Activated T-cell treated with anti-CD3 and anti-CD28 coated beads, Interleukin-2, amount 50 U/mL, for 72 hours (primary cell): ENCODE measurements around the gene DAP3. TPM values are rescaled to one million over a fixed set of nuclear protein-coding genes. Genes with fewer than 3 reads are reported as not detected.
"Not testable (repeated sequence)": the region's sequence is repeated elsewhere in the genome, so short reads cannot be mapped to it uniquely, and the experiment has no call there.

ENCODE experiments used
- ATAC-seq, 2 donors: fragments of 150-1000 bp; cut with Tn5 transposase; replicated peaks in 1 of 2; 2 replicates each; pipeline ENCODE4 v1.10.0; 2021; ENCODE audit warnings: moderate library complexity in 2 of 2, mild to moderate bottlenecking in 1 of 2
- DNase-seq, 2 donors: peaks; one replicate each; pipeline ENCODE4 v3.0.0; 2021 to 2022; ENCODE audit warnings: mixed read lengths in 1 of 2
- H3K27ac Mint-ChIP-seq: one replicate; pipeline ENCODE4 v1.8.0; 2022; ENCODE audit warnings: mild to moderate bottlenecking, moderate library complexity, mixed read lengths
- H3K27me3 Mint-ChIP-seq: one replicate; pipeline ENCODE4 v1.8.0; 2022; ENCODE audit warnings: low read depth, mixed read lengths
- H3K36me3 Mint-ChIP-seq, 2 donors: one replicate each; pipeline ENCODE4 v1.8.0; 2022; ENCODE audit warnings: mixed read lengths in 2 of 2, mild to moderate bottlenecking in 1 of 2; ENCODE audit not compliant: insufficient read depth in 2 of 2
- H3K4me1 Mint-ChIP-seq: one replicate; pipeline ENCODE4 v1.8.0; 2022; ENCODE audit warnings: low read depth, mixed read lengths
- H3K4me3 Mint-ChIP-seq, 2 donors: one replicate each; pipeline ENCODE4 v1.8.0; 2022; ENCODE audit warnings: mild to moderate bottlenecking in 2 of 2, mixed read lengths in 2 of 2, moderate library complexity in 2 of 2
- H3K9me3 Mint-ChIP-seq, 2 donors: one replicate each; pipeline ENCODE4 v1.8.0; 2022; ENCODE audit warnings: mixed read lengths in 2 of 2
- total RNA-seq, 2 donors: library from RNA; stranded (reverse); gene quantifications; one replicate each; pipeline ENCODE4 v1.2.3, GENCODE V29; 2022

DAP3 gene
- 100 to 1,000 TPM; 123 to 135 TPM for total RNA-seq

- H3K4me1 Mint-ChIP-seq = peaks cover 71% of the 10 kb centered on the region
- not testable (repeated sequence) for H3K27me3 Mint-ChIP-seq
- H3K36me3 Mint-ChIP-seq = peaks cover 7 to 38% of the 10 kb centered on the region in 2 donors
These were observed at the start of gene DAP3 for GRCh38 chr1:155689081-155689607. Gene DAP3, plus strand, starts transcription at chr1:155689091. Its CDS starts 20,689 bp downstream, at chr1:155709780.

GRCh38 chr1:155640367-155640766 is 48.5 kb upstream of the DAP3 start:
- H3K27me3 Mint-ChIP-seq = no peaks in the 10 kb centered on the region
- no peak overlapping the region for H3K27ac Mint-ChIP-seq
- ATAC-seq (no peak), DNase-seq (no peak)
- peaks cover 5 to 8% of the 10 kb centered on the region in 2 donors for H3K9me3 Mint-ChIP-seq
- H3K4me3 Mint-ChIP-seq = no peak overlapping the region
- H3K36me3 Mint-ChIP-seq = peaks cover 11 to 12% of the 10 kb centered on the region in 2 donors
- peaks cover 28% of the 10 kb centered on the region for H3K4me1 Mint-ChIP-seq

More at GRCh38 chr1:155689081-155689607, at the start of gene DAP3:
- DNase-seq, H3K9me3 Mint-ChIP-seq, ATAC-seq: not testable (repeated sequence)
- Mint-ChIP-seq H3K27ac (peak within 1 kb of the TSS; percentile 95), H3K4me3 (peak within 1 kb of the TSS; percentile 92 to 95)

GRCh38 chr1:155642559-155643180 is 46.2 kb upstream of the DAP3 start:
- not testable (repeated sequence) for H3K4me3 Mint-ChIP-seq, H3K9me3 Mint-ChIP-seq, ATAC-seq, H3K4me1 Mint-ChIP-seq, H3K27me3 Mint-ChIP-seq, H3K27ac Mint-ChIP-seq, DNase-seq
- peaks cover 9 to 11% of the 10 kb centered on the region in 2 donors for H3K36me3 Mint-ChIP-seq

GRCh38 chr1:155643230-155643629 is 45.7 kb upstream of the DAP3 start:
- H3K4me3 Mint-ChIP-seq = no peak overlapping the region
- H3K27ac Mint-ChIP-seq = no peak overlapping the region
- peaks cover 2% of the 10 kb centered on the region for H3K4me1 Mint-ChIP-seq
- DNase-seq (no peak), ATAC-seq (no peak)
- peaks cover 5 to 8% of the 10 kb centered on the region in 2 donors for H3K9me3 Mint-ChIP-seq
- H3K36me3 Mint-ChIP-seq = peaks cover 9 to 11% of the 10 kb centered on the region in 2 donors
- no peaks in the 10 kb centered on the region for H3K27me3 Mint-ChIP-seq

GRCh38 chr1:155645034-155645598 is 43.8 kb upstream of the DAP3 start:
- no peak for DNase-seq
- peaks cover 5 to 8% of the 10 kb centered on the region in 2 donors for H3K9me3 Mint-ChIP-seq
- no peak overlapping the region for H3K27ac Mint-ChIP-seq
- peaks cover 9 to 11% of the 10 kb centered on the region in 2 donors for H3K36me3 Mint-ChIP-seq
- ATAC-seq = no peak
- H3K27me3 Mint-ChIP-seq = no peaks in the 10 kb centered on the region
- H3K4me3 Mint-ChIP-seq = no peak overlapping the region
- peaks cover 6% of the 10 kb centered on the region for H3K4me1 Mint-ChIP-seq

GRCh38 chr1:155645648-155646047 is 43.2 kb upstream of the DAP3 start:
- H3K4me3 Mint-ChIP-seq = no peak overlapping the region
- no peaks in the 10 kb centered on the region for H3K27me3 Mint-ChIP-seq
- H3K9me3 Mint-ChIP-seq = peaks cover 5 to 8% of the 10 kb centered on the region in 2 donors
- no peak overlapping the region for H3K27ac Mint-ChIP-seq
- DNase-seq (no peak), ATAC-seq (no peak)
- peaks cover 9 to 11% of the 10 kb centered on the region in 2 donors for H3K36me3 Mint-ChIP-seq
- H3K4me1 Mint-ChIP-seq = peaks cover 6% of the 10 kb centered on the region

- Mint-ChIP-seq H3K27ac (no peak overlapping the region), H3K4me1 (peaks cover 6% of the 10 kb centered on the region), H3K4me3 (no peak overlapping the region), H3K9me3 (peaks cover 5 to 8% of the 10 kb centered on the region in 2 donors), H3K36me3 (peaks cover 9 to 11% of the 10 kb centered on the region in 2 donors), H3K27me3 (no peaks in the 10 kb centered on the region)
- DNase-seq (no peak), ATAC-seq (no peak)
These were observed 42.6 kb upstream of the DAP3 start for GRCh38 chr1:155646307-155646706.

- Mint-ChIP-seq H3K36me3 (no peaks in the 10 kb centered on the region), H3K27ac (no peak overlapping the region), H3K9me3 (no peaks in the 10 kb centered on the region), H3K4me3 (no peak overlapping the region), H3K27me3 (no peaks in the 10 kb centered on the region), H3K4me1 (peaks cover 6% of the 10 kb centered on the region)
- no peak for DNase-seq
- ATAC-seq = peak in 1 of 2 donors; percentile 43
These were observed 40.4 kb upstream of the DAP3 start for GRCh38 chr1:155648207-155649147.

GRCh38 chr1:155649676-155650075 is 39.2 kb upstream of the DAP3 start:
- no peak overlapping the region for H3K4me3 Mint-ChIP-seq
- no peaks in the 10 kb centered on the region for H3K36me3 Mint-ChIP-seq
- H3K27ac Mint-ChIP-seq = no peak overlapping the region
- H3K27me3 Mint-ChIP-seq = no peaks in the 10 kb centered on the region
- DNase-seq (no peak), ATAC-seq (no peak)
- no peaks in the 10 kb centered on the region for H3K9me3 Mint-ChIP-seq
- peaks cover 6% of the 10 kb centered on the region for H3K4me1 Mint-ChIP-seq

- H3K36me3 Mint-ChIP-seq = no peaks in the 10 kb centered on the region
These were observed 38.6 kb upstream of the DAP3 start for GRCh38 chr1:155650231-155650757.

GRCh38 chr1:155651861-155652661 is 36.8 kb upstream of the DAP3 start:
- Mint-ChIP-seq H3K36me3 (no peaks in the 10 kb centered on the region), H3K27ac (no peak overlapping the region), H3K4me1 (peaks cover 6% of the 10 kb centered on the region), H3K4me3 (no peak overlapping the region), H3K27me3 (no peaks in the 10 kb centered on the region), H3K9me3 (no peaks in the 10 kb centered on the region)
- no peak for ATAC-seq
- no peak for DNase-seq

More at GRCh38 chr1:155650231-155650757, 38.6 kb upstream of the DAP3 start:
- DNase-seq (no peak), ATAC-seq (no peak)
- H3K9me3 Mint-ChIP-seq = no peaks in the 10 kb centered on the region
- H3K27me3 Mint-ChIP-seq = no peaks in the 10 kb centered on the region
- H3K27ac Mint-ChIP-seq = no peak overlapping the region
- no peak overlapping the region for H3K4me3 Mint-ChIP-seq
- H3K4me1 Mint-ChIP-seq = peaks cover 6% of the 10 kb centered on the region

- H3K27me3 Mint-ChIP-seq = no peaks in the 10 kb centered on the region
- no peaks in the 10 kb centered on the region for H3K36me3 Mint-ChIP-seq
- ATAC-seq = no peak
- H3K27ac Mint-ChIP-seq = no peak overlapping the region
- no peaks in the 10 kb centered on the region for H3K9me3 Mint-ChIP-seq
- peaks cover 6% of the 10 kb centered on the region for H3K4me1 Mint-ChIP-seq
- DNase-seq = no peak
- no peak overlapping the region for H3K4me3 Mint-ChIP-seq
These were observed 35.9 kb upstream of the DAP3 start for GRCh38 chr1:155652951-155653350.
